GM23248 (cell line): ENCODE results near the gene NDUFS6. TPM values are rescaled to one million over a fixed set of nuclear protein-coding genes. Genes with fewer than 3 reads are reported as not detected.
"Not testable (repeated sequence)": the region's sequence is repeated elsewhere in the genome, so short reads cannot be mapped to it uniquely, and the experiment has no call there.

ENCODE experiments used
- DNase-seq: peaks from one replicate; pipeline ENCODE4 v3.0.0-alpha.2; 2015
- H2AFZ ChIP-seq: fragments of 200-600 bp; sonication (generic); 2 replicates; pipeline ENCODE4 v1.6.1; 2016; ENCODE audit warnings: antibody characterized with exemption
- H3F3A ChIP-seq: fragments of 200-600 bp; sonication (generic); 2 replicates; pipeline ENCODE4 v1.6.1; 2016; ENCODE audit warnings: mild to moderate bottlenecking, antibody characterized with exemption, mixed run types; ENCODE audit not compliant: insufficient read depth
- H3K27ac ChIP-seq: fragments of 200-600 bp; sonication (generic); 2 replicates; pipeline ENCODE4 v1.5.1; 2016; ENCODE audit warnings: mild to moderate bottlenecking
- H3K27me3 ChIP-seq: fragments of 200-600 bp; sonication (generic); replicated peaks from 2 replicates; pipeline ENCODE4 v1.6.1; 2016; ENCODE audit warnings: mild to moderate bottlenecking; ENCODE audit not compliant: insufficient read depth
- H3K36me3 ChIP-seq: fragments of 200-600 bp; sonication (generic); 2 replicates; pipeline ENCODE4 v1.6.1; 2016; ENCODE audit warnings: low read depth, mild to moderate bottlenecking
- H3K4me1 ChIP-seq: fragments of 200-600 bp; sonication (generic); 2 replicates; pipeline ENCODE4 v1.6.1; 2016; ENCODE audit warnings: mild to moderate bottlenecking; ENCODE audit not compliant: insufficient read depth
- H3K4me2 ChIP-seq: fragments of 200-600 bp; sonication (generic); one replicate; pipeline ENCODE4 v1.6.1; 2016; ENCODE audit warnings: mild to moderate bottlenecking; ENCODE audit not compliant: unreplicated experiment
- H3K4me3 ChIP-seq: fragments of 200-600 bp; sonication (generic); 2 replicates; pipeline ENCODE4 v1.5.1; 2016; ENCODE audit warnings: mild to moderate bottlenecking
- H3K79me2 ChIP-seq: fragments of 200-600 bp; sonication (generic); 2 replicates; pipeline ENCODE4 v1.6.1; 2016; ENCODE audit warnings: mild to moderate bottlenecking; ENCODE audit not compliant: insufficient read depth
- H3K9ac ChIP-seq: fragments of 200-600 bp; sonication (generic); 2 replicates; pipeline ENCODE4 v1.6.1; 2016; ENCODE audit warnings: mild to moderate bottlenecking
- H3K9me2 ChIP-seq: fragments of 200-600 bp; sonication (generic); 2 replicates; pipeline ENCODE4 v1.6.1; 2016; ENCODE audit warnings: mixed run types, mild to moderate bottlenecking, moderate library complexity; ENCODE audit not compliant: insufficient read depth
- H3K9me3 ChIP-seq: fragments of 200-600 bp; sonication (generic); one replicate; pipeline ENCODE4 v1.6.1; 2017; ENCODE audit warnings: low read depth
- H4K20me1 ChIP-seq: fragments of 200-600 bp; sonication (generic); 2 replicates; pipeline ENCODE4 v1.6.0; 2016; ENCODE audit not compliant: insufficient read depth
- EZH2 ChIP-seq: fragments of 200-600 bp; sonication (generic); IDR thresholded peaks from 2 replicates; pipeline ENCODE4 v1.6.1; 2018; ENCODE audit warnings: antibody characterized with exemption, mild to moderate bottlenecking; ENCODE audit not compliant: insufficient read depth, poor library complexity, severe bottlenecking
- EZH2phosphoT487 ChIP-seq: fragments of 200-600 bp; sonication (generic); IDR thresholded peaks from 2 replicates; pipeline ENCODE4 v1.6.1; 2018; ENCODE audit warnings: antibody characterized with exemption, moderate library complexity, mild to moderate bottlenecking, low read depth; ENCODE audit not compliant: insufficient read depth
- WGBS, 2 experiments: methylation state at CpG; one replicate each; pipeline ENCODE4 v1.1.6; 2015 to 2017; ENCODE audit warnings: low lambda C conversion rate in 2 of 2, low coverage in 1 of 2; ENCODE audit errors: missing lambda C conversion rate in 2 of 2; 5-methylcytosine and 5-hydroxymethylcytosine counted together
- in situ Hi-C: fragments of 300-500 bp; cut with MboI; formaldehyde crosslinking; loops from 2 replicates; pipeline ENCODE4 v1.15.0; 2020
- polyA plus RNA-seq: library from polyadenylated mRNA; unstranded; fragments of >200 nt; fragmentation: Nextera tagmentation; extraction: Ambion mirVana; gene quantifications from 2 replicates; pipeline ENCODE4 v1.2.1, GENCODE V29; 2016
- total RNA-seq: library from RNA; depleted of rRNA; stranded (reverse); fragments of >200 nt; shearing (Covaris generic); gene quantifications from 2 replicates; pipeline ENCODE4 v1.2.3, GENCODE V29; 2014

Gene NDUFS6
- total and polyA plus RNA-seq, 2 experiments from 2014 or later = 39.6 to 106 TPM

DNA sequence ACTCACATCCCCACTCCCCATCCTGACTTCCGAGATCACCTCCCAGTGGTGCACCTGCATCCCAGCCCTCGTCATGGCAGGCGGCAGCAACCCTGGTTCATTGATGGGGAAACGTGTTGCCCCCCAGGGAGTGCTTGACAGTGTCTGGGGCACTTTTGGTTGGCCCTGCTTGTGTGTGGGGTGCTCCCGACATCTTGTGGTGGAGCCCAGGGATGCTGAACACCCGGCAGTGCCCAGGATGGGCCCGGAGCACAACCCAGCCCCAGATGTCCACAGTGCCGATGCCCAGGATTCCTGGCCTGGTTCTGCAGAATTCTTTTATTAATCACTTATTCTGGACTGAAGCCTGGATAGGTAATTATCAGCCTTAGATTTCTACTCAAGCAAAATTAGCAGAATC lies 5.3 kb upstream of the NDUFS6 start:
- in situ Hi-C loops = no loop called here
- peaks cover 50% of the 10 kb centered on the region for H3F3A ChIP-seq
- DNase-seq = no peak
- peaks cover 42% of the 10 kb centered on the region for H3K4me1 ChIP-seq
- H3K27me3 ChIP-seq = no peaks in the 10 kb centered on the region
- H3K27ac ChIP-seq = no peak overlapping the region
- H3K9me3 ChIP-seq = no peaks in the 10 kb centered on the region
- no peaks in the 10 kb centered on the region for H4K20me1 ChIP-seq
- 62 to 77% methylated on average over 8 of the region's 8 CpGs for WGBS, 2 experiments
- H3K9me2 ChIP-seq = no peaks in the 10 kb centered on the region
- H3K36me3 ChIP-seq = peaks cover 6% of the 10 kb centered on the region
- no peak for TF ChIP-seq EZH2
- no peak for TF ChIP-seq EZH2phosphoT487
- H2AFZ ChIP-seq = no peak overlapping the region
- no peak overlapping the region for H3K4me2 ChIP-seq
- peaks cover 29% of the 10 kb centered on the region for H3K79me2 ChIP-seq
- no peak overlapping the region for H3K4me3 ChIP-seq
- H3K9ac ChIP-seq = no peak overlapping the region

GRCh38 chr5:1796371-1797102 lies 4.7 kb upstream of the NDUFS6 start:
- no peak overlapping the region for H2AFZ ChIP-seq
- no peaks in the 10 kb centered on the region for H3K9me3 ChIP-seq
- H3K27ac ChIP-seq = no peak overlapping the region
- H4K20me1 ChIP-seq = no peaks in the 10 kb centered on the region
- H3K9me2 ChIP-seq = no peaks in the 10 kb centered on the region
- no peak overlapping the region for H3K4me3 ChIP-seq
- peaks cover 35% of the 10 kb centered on the region for H3K79me2 ChIP-seq
- DNase-seq = no peak
- WGBS, 2 experiments = 84 to 91% methylated on average over 21 of the region's 21 CpGs
- H3K9ac ChIP-seq = no peak overlapping the region
- no peaks in the 10 kb centered on the region for H3K27me3 ChIP-seq
- no peak overlapping the region for H3K4me2 ChIP-seq
- no peak for TF ChIP-seq EZH2phosphoT487
- no peak for TF ChIP-seq EZH2
- peaks cover 45% of the 10 kb centered on the region for H3F3A ChIP-seq
- H3K4me1 ChIP-seq = peaks cover 39% of the 10 kb centered on the region
- in situ Hi-C loops = no loop called here
- peaks cover 6% of the 10 kb centered on the region for H3K36me3 ChIP-seq

DNA sequence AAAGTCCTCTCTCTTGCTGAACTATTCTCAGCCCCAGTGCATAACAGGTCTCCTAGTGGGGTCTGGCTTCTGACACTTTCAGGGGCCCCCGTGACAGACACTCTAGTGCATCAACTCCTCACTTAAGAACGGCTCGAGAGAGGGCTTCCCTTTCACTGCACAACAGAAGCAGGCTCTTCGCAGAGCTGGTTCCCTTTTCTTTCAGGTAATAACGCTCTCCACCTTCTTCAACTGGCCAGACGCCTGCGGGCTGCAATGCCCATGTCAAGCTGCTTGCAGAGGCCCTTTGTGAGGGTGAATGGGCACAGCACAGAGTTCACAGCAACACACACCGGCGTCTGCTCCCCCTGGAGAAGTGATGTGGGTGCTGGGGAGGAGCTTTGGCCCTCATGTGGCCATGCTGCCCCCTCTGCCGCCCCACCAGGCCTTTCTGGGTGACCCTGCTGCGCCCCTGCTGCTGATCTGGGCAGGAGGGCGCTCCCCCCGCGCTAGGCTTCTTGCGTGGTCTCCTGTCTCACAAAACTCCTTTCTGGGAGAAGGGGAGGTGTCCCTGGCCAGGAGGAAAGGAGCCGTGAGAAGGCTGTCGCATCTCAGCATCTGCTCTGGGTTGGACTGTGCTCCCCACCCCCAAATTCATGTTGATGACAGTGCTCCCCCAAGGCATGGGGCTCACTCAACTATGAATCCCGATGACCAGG lies 4.0 kb upstream of the NDUFS6 start:
- H3K79me2 ChIP-seq = peaks cover 42% of the 10 kb centered on the region
- no peak overlapping the region for H3K4me2 ChIP-seq
- DNase-seq = no peak
- no peaks in the 10 kb centered on the region for H4K20me1 ChIP-seq
- H3K4me3 ChIP-seq = no peak overlapping the region
- no peak overlapping the region for H3K27ac ChIP-seq
- in situ Hi-C loops = no loop called here
- no peak overlapping the region for H3K9ac ChIP-seq
- whole genome bisulfite sequencing, 2 experiments = 91 to 92% methylated on average over 18 of the region's 18 CpGs
- H3K9me2 ChIP-seq = no peaks in the 10 kb centered on the region
- H3K4me1 ChIP-seq = peaks cover 37% of the 10 kb centered on the region
- H3K9me3 ChIP-seq = no peaks in the 10 kb centered on the region
- H2AFZ ChIP-seq = no peak overlapping the region
- H3F3A ChIP-seq = peaks cover 38% of the 10 kb centered on the region
- no peak for TF ChIP-seq EZH2
- H3K27me3 ChIP-seq = no peaks in the 10 kb centered on the region
- peaks cover 6% of the 10 kb centered on the region for H3K36me3 ChIP-seq

DNA sequence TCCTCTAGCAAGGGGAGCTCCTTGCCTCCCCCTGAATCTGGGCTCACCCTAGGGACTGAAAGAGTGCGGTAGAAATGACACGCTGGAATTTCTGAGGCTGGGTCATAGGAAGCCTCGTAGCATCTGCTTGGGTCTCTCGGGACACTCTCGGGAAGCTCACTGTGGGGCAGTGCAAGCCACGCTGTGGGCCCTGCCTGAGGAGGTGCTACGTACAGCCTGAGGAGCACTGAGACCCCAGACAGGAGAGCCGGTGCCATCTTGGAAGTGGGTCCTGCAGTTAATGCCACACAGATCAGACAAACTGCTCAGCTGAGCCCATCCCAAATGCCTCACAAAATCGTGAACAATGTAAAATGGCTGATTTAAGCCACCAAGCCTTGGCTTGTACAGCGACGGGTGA lies 3.4 kb upstream of the NDUFS6 start:
- no peak overlapping the region for H3K4me3 ChIP-seq
- no peak overlapping the region for H2AFZ ChIP-seq
- in situ Hi-C loops = no loop called here
- TF ChIP-seq EZH2phosphoT487 = no peak
- no peak for TF ChIP-seq EZH2
- H4K20me1 ChIP-seq = no peaks in the 10 kb centered on the region
- peaks cover 34% of the 10 kb centered on the region for H3K4me1 ChIP-seq
- no peak overlapping the region for H3K4me2 ChIP-seq
- H3F3A ChIP-seq = peaks cover 33% of the 10 kb centered on the region
- H3K9me3 ChIP-seq = no peaks in the 10 kb centered on the region
- peaks cover 48% of the 10 kb centered on the region for H3K79me2 ChIP-seq
- H3K9me2 ChIP-seq = no peaks in the 10 kb centered on the region
- 86 to 89% methylated on average over 11 of the region's 11 CpGs for WGBS, 2 experiments
- H3K36me3 ChIP-seq = peaks cover 6% of the 10 kb centered on the region
- no peak overlapping the region for H3K27ac ChIP-seq
- H3K9ac ChIP-seq = no peak overlapping the region
- H3K27me3 ChIP-seq = no peaks in the 10 kb centered on the region
- DNase-seq = no peak

- H3K79me2 ChIP-seq = peaks cover 56% of the 10 kb centered on the region
- H2AFZ ChIP-seq, H4K20me1 ChIP-seq, DNase-seq, H3K36me3 ChIP-seq, H3K9me2 ChIP-seq, H3K27me3 ChIP-seq, in situ Hi-C loops, H3K9me3 ChIP-seq: not testable (repeated sequence)
- peaks cover 26% of the 10 kb centered on the region for H3F3A ChIP-seq
- H3K4me3 ChIP-seq = peak overlapping the region; percentile 90
- peak overlapping the region; percentile 40; the same call in 1 of the 2 replicates for H3K27ac ChIP-seq
- WGBS, 2 experiments = 88 to 90% methylated on average over 12 to 16 of the region's 16 CpGs
- H3K9ac ChIP-seq = peak overlapping the region; percentile 82
- peaks cover 27% of the 10 kb centered on the region for H3K4me1 ChIP-seq
- H3K4me2 ChIP-seq = peak overlapping the region; percentile 82
Observed at GRCh38 chr5:1798589-1798988, 2.6 kb upstream of the NDUFS6 start.
